Heart left ventricle (tissue), 13 donors: ENCODE measurements around the gene USP34.

Experiments used
- POLR2A ChIP-seq, 2 donors: fragments of 450-650 bp; IDR thresholded peaks; one replicate each; pipeline ENCODE4 v1.6.1; 2017; ENCODE audit warnings: antibody characterized with exemption in 2 of 2, mild to moderate bottlenecking in 2 of 2, moderate library complexity in 2 of 2
- TF ChIP-seq, protein P1 (sequence below), 12 donors: fragments of 200-600 bp; sonication (generic) in 4 of 12; IDR thresholded peaks; one replicate each; pipeline versions ENCODE4 v1.5.0 to v1.8.0; 2018 to 2022; ENCODE audit warnings: antibody characterized with exemption in 12 of 12, mild to moderate bottlenecking in 5 of 12
- donor health status: ischemic (EF 13 %, LVEDD 7.1; RV severe dilation, severe dysfunction).
- donor health status: DM: no; HTN: yes; CAD: no.
- donor health status: DM: no; HTN: no; CAD: no.
- donor health status: ischemic (EF 25% LVEDD 6.9; RV normal size, moderate dysfunction).
- donor health status: ischemic (EF 25% LVEDD 5.7; RV mildly dilated, moderate dysfunction).
- donor health status: ischemic (EF 35%, LVEDD 5.7; RV mildly dilated, moderate dysfunction).
- donor health status: nonischemic (EF 11% LVEDD 7.7; RV severe dilation, severe dysfunction).
- donor health status: DM: yes; HTN: yes; CAD: no.
- donor health status: PGD.
- donor health status: ischemic (EF 29% LVEDD 5.4; RV normal size, mild dysfunction).
- donor health status: nonischemic (EF 23%, LVEDD 6.1; RV moderate dilation, normal function).

DNA sequence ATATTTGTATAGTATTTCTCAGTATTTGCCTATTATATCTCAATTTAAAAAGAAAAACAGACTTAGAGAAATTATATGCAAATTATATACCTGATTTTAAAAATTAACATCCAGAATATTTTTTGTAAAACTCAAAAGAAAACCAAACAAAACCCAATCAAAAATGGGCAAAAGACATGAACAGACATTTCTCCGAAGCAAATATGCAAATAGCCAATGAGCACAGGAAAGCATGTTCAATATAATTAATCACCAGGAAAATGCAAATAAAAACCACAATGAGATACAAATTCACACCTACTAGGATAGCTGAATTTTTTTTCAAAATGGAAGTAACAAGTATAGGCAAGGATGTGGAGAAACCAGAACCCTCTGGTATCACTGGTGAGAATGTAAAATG is 108.0 kb downstream of the USP34 start:
- TF ChIP-seq, protein P1, sequence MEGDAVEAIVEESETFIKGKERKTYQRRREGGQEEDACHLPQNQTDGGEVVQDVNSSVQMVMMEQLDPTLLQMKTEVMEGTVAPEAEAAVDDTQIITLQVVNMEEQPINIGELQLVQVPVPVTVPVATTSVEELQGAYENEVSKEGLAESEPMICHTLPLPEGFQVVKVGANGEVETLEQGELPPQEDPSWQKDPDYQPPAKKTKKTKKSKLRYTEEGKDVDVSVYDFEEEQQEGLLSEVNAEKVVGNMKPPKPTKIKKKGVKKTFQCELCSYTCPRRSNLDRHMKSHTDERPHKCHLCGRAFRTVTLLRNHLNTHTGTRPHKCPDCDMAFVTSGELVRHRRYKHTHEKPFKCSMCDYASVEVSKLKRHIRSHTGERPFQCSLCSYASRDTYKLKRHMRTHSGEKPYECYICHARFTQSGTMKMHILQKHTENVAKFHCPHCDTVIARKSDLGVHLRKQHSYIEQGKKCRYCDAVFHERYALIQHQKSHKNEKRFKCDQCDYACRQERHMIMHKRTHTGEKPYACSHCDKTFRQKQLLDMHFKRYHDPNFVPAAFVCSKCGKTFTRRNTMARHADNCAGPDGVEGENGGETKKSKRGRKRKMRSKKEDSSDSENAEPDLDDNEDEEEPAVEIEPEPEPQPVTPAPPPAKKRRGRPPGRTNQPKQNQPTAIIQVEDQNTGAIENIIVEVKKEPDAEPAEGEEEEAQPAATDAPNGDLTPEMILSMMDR (IDR thresholded peaks at IDR 0.05), result no peak
- no peak for TF ChIP-seq POLR2A (IDR thresholded peaks at IDR 0.05)
